PC-3 (cell line): Measurements from ENCODE around the gene RABGAP1L. TPM values are rescaled to one million over a fixed set of nuclear protein-coding genes. Genes with fewer than 3 reads are reported as not detected.
"Not testable (repeated sequence)": the region's sequence is repeated elsewhere in the genome, so short reads cannot be mapped to it uniquely, and the experiment has no call there.

ENCODE experiments used
- ATAC-seq: fragments of 200-7000 bp; cut with Tn5 transposase; 2 replicates; pipeline ENCODE4 v1.9.1; 2020; ENCODE audit warnings: mild to moderate bottlenecking, moderate library complexity
- BruUV-seq: library from RNA; stranded (reverse); fragments of 400-500 nt; replicated peaks from 2 replicates; lab custom pipeline; 2021; lab: Mats Ljungman, UMichigan
- CTCF ChIA-PET: fragments of 300-600 bp; sonication (Branson Sonifier 250); formaldehyde crosslinking; loops from one replicate; lab custom pipeline; 2022; ENCODE audit warnings: antibody characterized with exemption; lab: Charles Lee
- POLR2A ChIA-PET: fragments of 300-600 bp; sonication (Branson Sonifier 250); formaldehyde crosslinking; loops from one replicate; lab custom pipeline; 2022; ENCODE audit warnings: antibody characterized with exemption; ENCODE audit not compliant: unreplicated experiment; lab: Charles Lee
- DNase-seq: peaks from one replicate; pipeline ENCODE4 v3.0.0-alpha.2; 2015
- H2AFZ ChIP-seq: fragments of 300-600 bp; sonication (generic); 2 replicates; pipeline ENCODE4 v1.6.0; 2016; ENCODE audit warnings: antibody characterized with exemption, low read length
- H3F3A ChIP-seq: fragments of 300-600 bp; sonication (generic); one replicate; pipeline ENCODE4 v1.6.0; 2017; ENCODE audit warnings: antibody characterized with exemption, low read length, control low read depth, mild to moderate bottlenecking; ENCODE audit not compliant: unreplicated experiment
- H3K27ac ChIP-seq: fragments of 300-600 bp; sonication (generic); 2 replicates; pipeline ENCODE4 v1.5.1; 2016; ENCODE audit warnings: mild to moderate bottlenecking, low read length
- H3K27me3 ChIP-seq: fragments of 300-600 bp; sonication (generic); 2 replicates; pipeline ENCODE4 v1.6.1; 2016; ENCODE audit warnings: low read length, mixed read lengths
- H3K36me3 ChIP-seq: fragments of 300-600 bp; sonication (generic); 2 replicates; pipeline ENCODE4 v1.6.1; 2016; ENCODE audit warnings: low read depth, mixed run types, low read length, mixed read lengths
- H3K4me1 ChIP-seq: fragments of 300-600 bp; sonication (generic); 2 replicates; pipeline ENCODE4 v1.5.1; 2016; ENCODE audit warnings: low read length; ENCODE audit not compliant: insufficient read depth
- H3K4me2 ChIP-seq: fragments of 300-600 bp; sonication (generic); 2 replicates; pipeline ENCODE4 v1.6.0; 2016; ENCODE audit warnings: low read length
- H3K4me3 ChIP-seq: fragments of 300-600 bp; sonication (generic); 2 replicates; pipeline ENCODE4 v1.5.1; 2016; ENCODE audit warnings: mild to moderate bottlenecking, low read length, mixed read lengths
- H3K79me2 ChIP-seq: fragments of 300-600 bp; sonication (generic); 2 replicates; pipeline ENCODE4 v1.6.1; 2017; ENCODE audit warnings: low read length, mixed read lengths
- H3K9ac ChIP-seq: fragments of 300-600 bp; sonication (generic); 2 replicates; pipeline ENCODE4 v1.6.0; 2016; ENCODE audit warnings: mild to moderate bottlenecking, low read length
- H3K9me2 ChIP-seq: fragments of 300-600 bp; sonication (generic); replicated peaks from 2 replicates; pipeline ENCODE4 v1.6.1; 2016; ENCODE audit warnings: mixed run types, low read length, mixed read lengths
- H3K9me3 ChIP-seq: fragments of 300-600 bp; sonication (generic); 2 replicates; pipeline ENCODE4 v1.6.1; 2016; ENCODE audit warnings: low read length, mixed read lengths
- H4K20me1 ChIP-seq: fragments of 300-600 bp; sonication (generic); 2 replicates; pipeline ENCODE4 v1.6.1; 2016; ENCODE audit warnings: low read length, mixed read lengths
- CTCF ChIP-seq: fragments of 300-600 bp; sonication (generic); conservative IDR thresholded peaks from 2 replicates; pipeline ENCODE4 v1.5.1; 2017; ENCODE audit warnings: antibody characterized with exemption, low read depth, mild to moderate bottlenecking, low read length
- EZH2 ChIP-seq: fragments of 300-600 bp; sonication (generic); IDR thresholded peaks from one replicate; pipeline ENCODE4 v1.6.1; 2017; ENCODE audit warnings: antibody characterized with exemption, mild to moderate bottlenecking, low read length; ENCODE audit not compliant: unreplicated experiment
- EZH2phosphoT487 ChIP-seq: fragments of 300-600 bp; sonication (generic); IDR thresholded peaks from 2 replicates; pipeline ENCODE4 v1.6.1; 2018; ENCODE audit warnings: mild to moderate bottlenecking, antibody characterized with exemption, low read length, borderline replicate concordance
- intact Hi-C: fragments of 100-400 bp; cut with micrococcal nuclease; formaldehyde crosslinking; loops from 2 replicates; pipeline ENCODE4 v1.9.0; 2023
- total RNA-seq: library from RNA; depleted of rRNA; stranded (reverse); fragments of >200 nt; gene quantifications from 2 replicates; pipeline ENCODE4 v1.2.3, GENCODE V29; 2014

The RABGAP1L gene
- total RNA-seq, 1 experiment from 2014 or later: 24.4 TPM

GRCh38 chr1:174640783-174641182 lies 481.5 kb downstream of the RABGAP1L start:
- TF ChIP-seq EZH2phosphoT487: no peak
- no peak for TF ChIP-seq CTCF
- no peak for TF ChIP-seq EZH2
- BruUV-seq: no TSS peak
- Histone ChIP-seq H3K4me3 (no peak overlapping the region), H3K9ac (no peak overlapping the region), H3K9me2 (no peaks in the 10 kb centered on the region), H3K27ac (no peak overlapping the region), H3K36me3 (no peaks in the 10 kb centered on the region), H4K20me1 (no peaks in the 10 kb centered on the region), H3K27me3 (no peaks in the 10 kb centered on the region), H3K4me2 (no peak overlapping the region), H3K4me1 (no peaks in the 10 kb centered on the region), H2AFZ (no peak overlapping the region), H3K9me3 (no peaks in the 10 kb centered on the region), H3F3A (no peaks in the 10 kb centered on the region), H3K79me2 (no peaks in the 10 kb centered on the region)
- POLR2A ChIA-PET: no interaction called here
- no peak for ATAC-seq
- DNase-seq: no peak
- intact Hi-C loops: no loop called here
- CTCF ChIA-PET: no interaction called here

- CTCF ChIA-PET: no interaction called here
- ATAC-seq (no peak), DNase-seq (no peak)
- POLR2A ChIA-PET: no interaction called here
- Histone ChIP-seq H2AFZ (no peak overlapping the region), H3K9me2 (no peaks in the 10 kb centered on the region), H3K9me3 (no peaks in the 10 kb centered on the region), H3K4me3 (no peak overlapping the region), H3K9ac (no peak overlapping the region), H3K4me1 (no peaks in the 10 kb centered on the region), H4K20me1 (no peaks in the 10 kb centered on the region), H3K36me3 (no peaks in the 10 kb centered on the region), H3K79me2 (no peaks in the 10 kb centered on the region), H3K27me3 (no peaks in the 10 kb centered on the region), H3K4me2 (no peak overlapping the region), H3K27ac (no peak overlapping the region), H3F3A (no peaks in the 10 kb centered on the region)
- BruUV-seq: no TSS peak
- intact Hi-C loops: no loop called here
- no peak for TF ChIP-seq CTCF
- TF ChIP-seq EZH2phosphoT487: no peak
- TF ChIP-seq EZH2: no peak
These were observed 483.1 kb downstream of the RABGAP1L start for GRCh38 chr1:174642393-174642792.

GRCh38 chr1:174643206-174643605 lies 483.9 kb downstream of the RABGAP1L start:
- no peak for DNase-seq

GRCh38 chr1:174649572-174649971 lies 490.3 kb downstream of the RABGAP1L start:
- POLR2A ChIA-PET, H3K4me1 ChIP-seq, intact Hi-C loops: not testable (repeated sequence)

More at GRCh38 chr1:174643206-174643605, 483.9 kb downstream of the RABGAP1L start:
- H3K9ac ChIP-seq: no peak overlapping the region
- ChIA-PET POLR2A (no interaction called here), CTCF (no interaction called here)
- no peak overlapping the region for H3K4me2 ChIP-seq
- H3K9me2 ChIP-seq: no peaks in the 10 kb centered on the region
- TF ChIP-seq EZH2phosphoT487 (no peak), CTCF (no peak), EZH2 (no peak)
- no peaks in the 10 kb centered on the region for H3K36me3 ChIP-seq
- ATAC-seq: no peak
- H3K79me2 ChIP-seq: no peaks in the 10 kb centered on the region
- no peaks in the 10 kb centered on the region for H3K9me3 ChIP-seq
- intact Hi-C loops: no loop called here
- H3K27ac ChIP-seq: no peak overlapping the region
- no peaks in the 10 kb centered on the region for H3K27me3 ChIP-seq
- no peaks in the 10 kb centered on the region for H4K20me1 ChIP-seq
- no peak overlapping the region for H3K4me3 ChIP-seq
- H2AFZ ChIP-seq: no peak overlapping the region
- BruUV-seq: no TSS peak
- no peaks in the 10 kb centered on the region for H3K4me1 ChIP-seq
- H3F3A ChIP-seq: no peaks in the 10 kb centered on the region

More at GRCh38 chr1:174649572-174649971, 490.3 kb downstream of the RABGAP1L start:
- H3K9me3 ChIP-seq, H4K20me1 ChIP-seq, H3K9me2 ChIP-seq, DNase-seq, H3K9ac ChIP-seq, H3K4me3 ChIP-seq, ATAC-seq, H3K79me2 ChIP-seq, H3K27ac ChIP-seq, CTCF ChIA-PET, H3F3A ChIP-seq, BruUV-seq, H3K36me3 ChIP-seq, H3K4me2 ChIP-seq, H3K27me3 ChIP-seq, H2AFZ ChIP-seq: not testable (repeated sequence)
